ENCODE data around the gene LMO7.

The LMO7 gene

GRCh38 chr13:75896271-75896670 is 260.1 kb downstream of the LMO7 start:
- no peak for DNase-seq (ENCODE audit: low read depth)

GRCh38 chr13:75897386-75897785 is 261.3 kb downstream of the LMO7 start:
- no peak for DNase-seq (ENCODE audit: low read depth)

- DNase-seq (ENCODE audit: low read depth), result no peak
Observed at GRCh38 chr13:75901501-75901900, 265.4 kb downstream of the LMO7 start.

GRCh38 chr13:75902166-75903104 is 266.3 kb downstream of the LMO7 start:
- DNase-seq (ENCODE audit: low read depth), result no peak

GRCh38 chr13:75904012-75904411 is 267.9 kb downstream of the LMO7 start:
- DNase-seq (ENCODE audit: low read depth), result no peak

- DNase-seq (ENCODE audit: low read depth), result no peak
Observed at GRCh38 chr13:75906315-75906714, 270.2 kb downstream of the LMO7 start.

GRCh38 chr13:75907044-75907443 is 270.9 kb downstream of the LMO7 start:
- no peak for DNase-seq (ENCODE audit: low read depth)

- peak; percentile 11 for DNase-seq (ENCODE audit: low read depth)
Observed at GRCh38 chr13:75908141-75908540, 272.0 kb downstream of the LMO7 start.
